HG03045 (cell line): ENCODE measurements around the gene PRKCSH.

Experiments
- ATAC-seq: cut with Tn5 transposase; IDR thresholded peaks from one replicate; pipeline ENCODE4 v1.9.1; 2021; ENCODE audit warnings: mild to moderate bottlenecking, moderate library complexity; ENCODE audit not compliant: unreplicated experiment

The PRKCSH gene

GRCh38 chr19:11495885-11496284, 60.5 kb downstream of the PRKCSH start:
- ATAC-seq: no peak

GRCh38 chr19:11496391-11497163, 61.1 kb downstream of the PRKCSH start:
- ATAC-seq: no peak

GRCh38 chr19:11499220-11499726, 63.8 kb downstream of the PRKCSH start:
- ATAC-seq: no peak

- ATAC-seq: no peak
Measured at GRCh38 chr19:11499890-11500420, 64.5 kb downstream of the PRKCSH start.
